Right atrium auricular region (tissue), 2 donors: ENCODE results near the gene GABRG3. TPM values are rescaled to one million over a fixed set of nuclear protein-coding genes. Genes with fewer than 3 reads are reported as not detected.

Source experiments
- DNase-seq: peaks from one replicate; pipeline ENCODE4 v3.0.0-alpha.2; 2019; ENCODE audit warnings: low spot score
- H3K27ac ChIP-seq, 2 donors: fragments of 200-600 bp; sonication (generic); 1 replicate in 1 of 2; 2 replicates in 1 of 2; pipeline ENCODE4 v1.5.1; 2016 to 2019
- H3K27me3 ChIP-seq, 2 donors: fragments of 200-600 bp; sonication (generic); one replicate each; pipeline versions ENCODE4 v1.5.1 to v1.6.0; 2017 to 2019
- H3K36me3 ChIP-seq: fragments of 200-600 bp; sonication (generic); one replicate; pipeline ENCODE4 v1.5.1; 2016
- H3K4me1 ChIP-seq, 2 donors: fragments of 200-600 bp; sonication (generic); one replicate each; pipeline versions ENCODE4 v1.5.1 to v1.6.0; 2017 to 2019
- H3K4me3 ChIP-seq, 2 donors: fragments of 200-600 bp; sonication (generic); 1 replicate in 1 of 2; 2 replicates in 1 of 2; pipeline ENCODE4 v1.5.1; 2017 to 2019; ENCODE audit warnings: mild to moderate bottlenecking in 1 of 2, moderate library complexity in 1 of 2
- H3K9me3 ChIP-seq, 2 donors: fragments of 200-600 bp; sonication (generic); one replicate each; pipeline ENCODE4 v1.5.1; 2019
- CTCF ChIP-seq, 2 donors: fragments of 200-600 bp; sonication (generic); IDR thresholded peaks; one replicate each; pipeline ENCODE4 v1.5.1; 2019; ENCODE audit warnings: antibody characterized with exemption in 2 of 2
- total RNA-seq, 2 donors: library from RNA; depleted of rRNA; stranded (reverse); fragments of >200 nt; gene quantifications; one replicate each; pipeline ENCODE4 v1.1.0, GENCODE V29; 2016

Gene GABRG3
- total RNA-seq, 2 donors from 2014 or later = not detected

DNA sequence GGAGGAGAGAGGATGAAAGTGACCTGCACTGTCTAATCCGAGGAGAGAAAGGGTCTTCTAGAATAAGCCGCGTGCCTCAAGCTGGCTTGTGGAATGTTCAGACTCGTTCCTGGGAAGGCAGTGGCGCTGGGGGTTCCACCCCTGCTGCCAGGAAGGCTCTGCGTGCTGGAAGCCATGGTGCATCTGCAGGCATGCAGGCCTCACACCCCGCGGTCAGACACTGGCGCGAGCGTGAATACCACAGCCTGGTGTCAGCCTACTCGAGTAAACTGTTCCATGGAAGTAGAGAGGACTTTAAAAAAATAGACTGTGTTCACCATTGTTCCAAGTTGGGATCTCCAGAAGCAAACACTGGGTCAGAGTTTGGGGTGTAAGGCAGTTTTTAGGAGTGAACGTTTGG lies 25.9 kb upstream of the GABRG3 start:
- no peak overlapping the region for H3K4me3 ChIP-seq
- no peak for TF ChIP-seq CTCF (IDR thresholded peaks at IDR 0.05)
- no peaks in the 10 kb centered on the region for H3K36me3 ChIP-seq
- H3K27ac ChIP-seq = no peak overlapping the region
- DNase-seq = no peak
- no peaks in the 10 kb centered on the region for H3K4me1 ChIP-seq
- H3K9me3 ChIP-seq = no peaks in the 10 kb centered on the region
- no peaks in the 10 kb centered on the region for H3K27me3 ChIP-seq

GRCh38 chr15:26950001-26950400 lies 21.0 kb upstream of the GABRG3 start:
- Histone ChIP-seq H3K4me3 (no peak overlapping the region), H3K9me3 (peaks cover 0 to 9% of the 10 kb centered on the region in 2 donors), H3K4me1 (no peaks in the 10 kb centered on the region), H3K27me3 (no peaks in the 10 kb centered on the region), H3K36me3 (no peaks in the 10 kb centered on the region), H3K27ac (no peak overlapping the region)
- DNase-seq = no peak
- no peak for TF ChIP-seq CTCF (IDR thresholded peaks at IDR 0.05)

GRCh38 chr15:26954403-26954802 lies 16.6 kb upstream of the GABRG3 start:
- no peaks in the 10 kb centered on the region for H3K36me3 ChIP-seq
- H3K27me3 ChIP-seq = no peaks in the 10 kb centered on the region
- no peak for DNase-seq
- no peaks in the 10 kb centered on the region for H3K4me1 ChIP-seq
- no peak overlapping the region for H3K27ac ChIP-seq
- H3K4me3 ChIP-seq = no peak overlapping the region
- TF ChIP-seq CTCF (IDR thresholded peaks at IDR 0.05) = no peak
- peaks cover 0 to 15% of the 10 kb centered on the region in 2 donors for H3K9me3 ChIP-seq

GRCh38 chr15:26967719-26968269 lies 3.2 kb upstream of the GABRG3 start:
- Histone ChIP-seq H3K36me3 (no peaks in the 10 kb centered on the region), H3K27me3 (peaks cover 0 to 3% of the 10 kb centered on the region in 2 donors), H3K9me3 (no peaks in the 10 kb centered on the region), H3K4me3 (no peak overlapping the region), H3K4me1 (peaks cover 0 to 4% of the 10 kb centered on the region in 2 donors), H3K27ac (no peak overlapping the region)
- DNase-seq = no peak
- no peak for TF ChIP-seq CTCF (IDR thresholded peaks at IDR 0.05)

DNA sequence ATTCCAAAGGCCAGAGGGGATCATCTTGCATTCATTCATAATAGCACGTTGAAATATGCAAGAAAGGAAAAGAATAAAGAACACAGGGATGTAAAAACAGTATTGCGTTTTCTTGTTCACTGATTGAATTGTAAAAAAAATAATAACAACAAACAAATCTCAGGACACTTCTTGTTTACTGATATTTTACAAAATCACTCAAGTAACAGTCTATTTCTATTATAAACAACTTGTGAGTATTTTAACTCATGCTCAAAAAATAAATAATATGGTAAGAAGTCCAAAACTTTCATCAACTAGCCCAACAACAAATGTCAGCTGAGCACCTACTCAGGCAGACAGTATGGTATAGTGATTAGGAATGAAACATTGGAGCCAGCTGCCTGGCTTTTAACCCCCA lies 2.2 kb upstream of the GABRG3 start:
- Histone ChIP-seq H3K27ac (no peak overlapping the region), H3K4me1 (peaks cover 0 to 4% of the 10 kb centered on the region in 2 donors), H3K9me3 (no peaks in the 10 kb centered on the region), H3K36me3 (no peaks in the 10 kb centered on the region), H3K27me3 (peaks cover 0 to 3% of the 10 kb centered on the region in 2 donors), H3K4me3 (no peak overlapping the region)
- TF ChIP-seq CTCF (IDR thresholded peaks at IDR 0.05) = no peak
- DNase-seq = no peak
